Measurements from ENCODE around the gene EXTL1. TPM values are rescaled to one million over a fixed set of nuclear protein-coding genes. Genes with fewer than 3 reads are reported as not detected.

Gene EXTL1
- total RNA-seq, 1 donor from 2014 or later: 26.4 TPM

DNA sequence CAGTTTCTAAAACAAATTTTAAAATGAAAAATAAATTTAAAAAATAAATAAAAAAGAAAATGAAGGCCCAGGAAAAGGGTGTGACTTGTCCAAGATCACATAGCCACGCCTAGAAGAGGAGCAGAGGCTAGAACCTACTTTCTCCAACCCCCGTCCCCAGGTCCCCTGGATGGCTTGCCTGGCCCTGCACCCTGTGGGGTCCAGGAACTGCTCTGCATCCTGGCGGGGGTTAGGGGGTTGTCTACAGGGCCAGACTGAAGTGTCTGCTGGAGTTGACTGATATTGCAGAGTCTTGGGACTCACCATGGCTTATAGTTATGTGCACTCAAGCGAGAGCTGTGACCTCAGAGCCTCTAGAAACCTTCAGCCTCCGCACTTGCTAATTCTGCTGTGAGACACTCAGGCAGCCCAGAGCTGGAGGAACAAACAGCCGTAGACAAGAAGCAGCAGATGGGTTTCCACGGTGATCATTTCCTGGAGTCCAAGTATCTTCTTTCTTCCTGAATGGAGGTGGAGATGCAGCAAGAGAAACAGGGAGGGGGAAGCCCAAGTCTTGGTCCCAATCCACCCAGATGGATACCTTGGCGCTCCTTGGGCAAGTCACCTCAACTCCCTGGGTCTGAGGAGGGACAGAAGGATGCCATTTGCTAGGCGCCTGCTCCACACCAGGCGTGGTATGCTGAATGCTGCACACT is 5.2 kb upstream of the EXTL1 start:
- Histone ChIP-seq H3K4me3 (ENCODE audit: insufficient read depth, low read depth, low read length) (no peak overlapping the region), H3K4me2 (ENCODE audit: low read length) (peak overlapping the region; percentile 58), H3K9ac (ENCODE audit: low read length) (no peak overlapping the region), H2AFZ (ENCODE audit: low read depth, low read length) (peak overlapping the region; percentile 42), H3K9me3 (ENCODE audit: insufficient read depth, low read depth, low read length) (no peaks in the 10 kb centered on the region), H3K36me3 (ENCODE audit: insufficient read depth, low read length) (no peaks in the 10 kb centered on the region), H3K27me3 (ENCODE audit: insufficient read depth, low read length) (no peaks in the 10 kb centered on the region), H3K79me2 (ENCODE audit: insufficient read depth, low read length) (no peaks in the 10 kb centered on the region), H3K4me1 (ENCODE audit: insufficient read depth, low read length) (peaks cover 51% of the 10 kb centered on the region), H3K27ac (ENCODE audit: low read depth, low read length) (no peak overlapping the region), H4K20me1 (ENCODE audit: insufficient read depth, low read length) (no peaks in the 10 kb centered on the region)
- H3K9me3 Mint-ChIP-seq (ENCODE audit: unreplicated experiment): no peaks in the 10 kb centered on the region
- H3K4me1 Mint-ChIP-seq (ENCODE audit: low read depth, unreplicated experiment): peaks cover 40% of the 10 kb centered on the region
- H3K27me3 Mint-ChIP-seq (ENCODE audit: low read depth, unreplicated experiment): no peaks in the 10 kb centered on the region
- TF ChIP-seq, protein P1, sequence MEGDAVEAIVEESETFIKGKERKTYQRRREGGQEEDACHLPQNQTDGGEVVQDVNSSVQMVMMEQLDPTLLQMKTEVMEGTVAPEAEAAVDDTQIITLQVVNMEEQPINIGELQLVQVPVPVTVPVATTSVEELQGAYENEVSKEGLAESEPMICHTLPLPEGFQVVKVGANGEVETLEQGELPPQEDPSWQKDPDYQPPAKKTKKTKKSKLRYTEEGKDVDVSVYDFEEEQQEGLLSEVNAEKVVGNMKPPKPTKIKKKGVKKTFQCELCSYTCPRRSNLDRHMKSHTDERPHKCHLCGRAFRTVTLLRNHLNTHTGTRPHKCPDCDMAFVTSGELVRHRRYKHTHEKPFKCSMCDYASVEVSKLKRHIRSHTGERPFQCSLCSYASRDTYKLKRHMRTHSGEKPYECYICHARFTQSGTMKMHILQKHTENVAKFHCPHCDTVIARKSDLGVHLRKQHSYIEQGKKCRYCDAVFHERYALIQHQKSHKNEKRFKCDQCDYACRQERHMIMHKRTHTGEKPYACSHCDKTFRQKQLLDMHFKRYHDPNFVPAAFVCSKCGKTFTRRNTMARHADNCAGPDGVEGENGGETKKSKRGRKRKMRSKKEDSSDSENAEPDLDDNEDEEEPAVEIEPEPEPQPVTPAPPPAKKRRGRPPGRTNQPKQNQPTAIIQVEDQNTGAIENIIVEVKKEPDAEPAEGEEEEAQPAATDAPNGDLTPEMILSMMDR (IDR thresholded peaks at IDR 0.05; ENCODE audit: insufficient read depth, low read depth, low read length): no peak
- H3K27ac Mint-ChIP-seq (ENCODE audit: unreplicated experiment): peak overlapping the region; percentile 87
- DNase-seq (ENCODE audit: low read depth) (peak; percentile 57), FAIRE-seq (no peak)
- H3K4me3 Mint-ChIP-seq (ENCODE audit: unreplicated experiment): no peak overlapping the region
- H3K36me3 Mint-ChIP-seq (ENCODE audit: low read depth, unreplicated experiment): no peaks in the 10 kb centered on the region

DNA sequence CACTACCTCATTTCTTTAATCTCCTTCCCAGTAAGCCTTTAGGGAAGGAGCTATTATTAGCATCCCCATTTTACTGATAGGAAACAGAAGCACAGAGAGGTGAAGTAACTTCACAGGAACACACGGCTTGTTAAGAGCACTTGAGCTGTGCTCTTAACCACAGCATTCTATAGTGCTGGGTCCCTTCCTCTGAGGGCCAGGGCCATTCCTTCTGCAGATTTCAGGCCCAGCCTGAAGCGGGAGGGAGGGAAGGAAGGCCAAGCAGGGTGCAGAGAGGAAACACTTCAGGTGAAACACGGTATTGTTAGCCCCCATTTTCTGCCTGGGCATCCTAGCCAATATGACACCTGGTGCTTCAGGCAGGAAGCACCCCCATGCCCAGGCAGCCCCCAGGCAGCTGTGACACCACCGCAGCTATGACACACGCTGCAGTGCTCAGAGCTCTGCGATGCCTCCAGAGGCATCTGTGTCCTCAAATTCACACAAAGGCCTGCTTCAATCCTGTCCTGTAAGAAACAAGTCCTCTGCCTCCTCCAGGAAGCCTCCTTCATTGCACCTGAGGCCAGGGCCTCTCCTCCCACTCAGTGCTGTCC is 4.5 kb upstream of the EXTL1 start:
- Histone ChIP-seq H3K9me3 (ENCODE audit: insufficient read depth, low read depth, low read length) (no peaks in the 10 kb centered on the region), H3K9ac (ENCODE audit: low read length) (peak overlapping the region; percentile 44), H3K4me3 (ENCODE audit: insufficient read depth, low read depth, low read length) (no peak overlapping the region), H3K4me1 (ENCODE audit: insufficient read depth, low read length) (peaks cover 57% of the 10 kb centered on the region), H3K4me2 (ENCODE audit: low read length) (peak overlapping the region; percentile 58), H3K27me3 (ENCODE audit: insufficient read depth, low read length) (no peaks in the 10 kb centered on the region), H3K27ac (ENCODE audit: low read depth, low read length) (peak overlapping the region; percentile 36), H3K79me2 (ENCODE audit: insufficient read depth, low read length) (peaks cover 3% of the 10 kb centered on the region), H2AFZ (ENCODE audit: low read depth, low read length) (peak overlapping the region; percentile 42), H4K20me1 (ENCODE audit: insufficient read depth, low read length) (no peaks in the 10 kb centered on the region), H3K36me3 (ENCODE audit: insufficient read depth, low read length) (no peaks in the 10 kb centered on the region)
- Mint-ChIP-seq H3K4me3 (ENCODE audit: unreplicated experiment) (no peak overlapping the region), H3K36me3 (ENCODE audit: low read depth, unreplicated experiment) (no peaks in the 10 kb centered on the region), H3K27ac (ENCODE audit: unreplicated experiment) (peak overlapping the region; percentile 87), H3K27me3 (ENCODE audit: low read depth, unreplicated experiment) (no peaks in the 10 kb centered on the region), H3K9me3 (ENCODE audit: unreplicated experiment) (no peaks in the 10 kb centered on the region), H3K4me1 (ENCODE audit: low read depth, unreplicated experiment) (peaks cover 44% of the 10 kb centered on the region)
- no peak for FAIRE-seq
- TF ChIP-seq EZH2 (IDR thresholded peaks at IDR 0.05; ENCODE audit: insufficient read depth, low read length): no peak
- TF ChIP-seq, protein P1 (IDR thresholded peaks at IDR 0.05; ENCODE audit: insufficient read depth, low read depth, low read length): no peak
- peak; percentile 36 for DNase-seq (ENCODE audit: low read depth)

DNA sequence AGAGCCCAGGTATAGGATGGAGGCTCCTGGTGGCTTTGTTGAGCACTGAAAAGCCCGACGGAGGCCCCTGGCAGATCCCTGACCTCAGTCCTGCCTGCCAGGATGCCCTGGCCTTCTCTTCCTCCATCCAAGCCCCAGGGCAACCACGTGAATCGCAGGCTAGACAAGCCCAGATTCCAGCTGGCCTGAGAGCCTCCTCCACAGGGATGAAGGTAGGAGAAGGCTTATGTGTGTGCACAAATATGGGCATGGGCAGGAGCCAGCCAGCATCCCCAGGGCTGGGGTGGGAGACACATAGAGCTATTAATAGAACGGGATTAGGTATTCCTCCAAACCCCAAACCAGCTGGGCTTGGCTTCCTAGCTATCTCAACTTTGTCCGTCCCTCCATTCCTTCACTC is 4.0 kb upstream of the EXTL1 start:
- peak overlapping the region; percentile 44 for H3K9ac ChIP-seq (ENCODE audit: low read length)
- H3K36me3 Mint-ChIP-seq (ENCODE audit: low read depth, unreplicated experiment): no peaks in the 10 kb centered on the region

More for the DNA sequence above, 4.0 kb upstream of the EXTL1 start:
- Mint-ChIP-seq H3K9me3 (ENCODE audit: unreplicated experiment) (no peaks in the 10 kb centered on the region), H3K27ac (ENCODE audit: unreplicated experiment) (peak overlapping the region; percentile 81), H3K4me3 (ENCODE audit: unreplicated experiment) (no peak overlapping the region), H3K4me1 (ENCODE audit: low read depth, unreplicated experiment) (peaks cover 44% of the 10 kb centered on the region), H3K27me3 (ENCODE audit: low read depth, unreplicated experiment) (no peaks in the 10 kb centered on the region)
- Histone ChIP-seq H2AFZ (ENCODE audit: low read depth, low read length) (no peak overlapping the region), H3K27me3 (ENCODE audit: insufficient read depth, low read length) (no peaks in the 10 kb centered on the region), H3K4me2 (ENCODE audit: low read length) (peak overlapping the region; percentile 58), H3K36me3 (ENCODE audit: insufficient read depth, low read length) (no peaks in the 10 kb centered on the region), H3K4me1 (ENCODE audit: insufficient read depth, low read length) (peaks cover 61% of the 10 kb centered on the region), H3K27ac (ENCODE audit: low read depth, low read length) (peak overlapping the region; percentile 36), H3K9me3 (ENCODE audit: insufficient read depth, low read depth, low read length) (no peaks in the 10 kb centered on the region), H4K20me1 (ENCODE audit: insufficient read depth, low read length) (no peaks in the 10 kb centered on the region), H3K79me2 (ENCODE audit: insufficient read depth, low read length) (peaks cover 9% of the 10 kb centered on the region), H3K4me3 (ENCODE audit: insufficient read depth, low read depth, low read length) (no peak overlapping the region)
- FAIRE-seq (no peak), DNase-seq (ENCODE audit: low read depth) (peak; percentile 81)
- TF ChIP-seq EZH2 (IDR thresholded peaks at IDR 0.05; ENCODE audit: insufficient read depth, low read length): no peak
- TF ChIP-seq, protein P1 (IDR thresholded peaks at IDR 0.05; ENCODE audit: insufficient read depth, low read depth, low read length): no peak
